Esophagus muscularis mucosa (tissue), 4 donors: ENCODE results near the gene CUL2. TPM values are rescaled to one million over a fixed set of nuclear protein-coding genes. Genes with fewer than 3 reads are reported as not detected.
"Not testable (repeated sequence)": the region's sequence is repeated elsewhere in the genome, so short reads cannot be mapped to it uniquely, and the experiment has no call there.

Experiments
- DNase-seq: peaks from one replicate; pipeline ENCODE4 v3.0.0-alpha.2; 2017; ENCODE audit errors: extremely low spot score
- H3K27ac ChIP-seq, 4 donors: fragments of 200-600 bp; sonication (generic); replicated peaks in 1 of 4; 1 replicate in 3 of 4; 2 replicates in 1 of 4; pipeline ENCODE4 v1.5.1; 2016 to 2019; ENCODE audit warnings: mild to moderate bottlenecking in 1 of 4
- H3K27me3 ChIP-seq, 4 donors: fragments of 200-600 bp; sonication (generic); one replicate each; pipeline versions ENCODE4 v1.5.1 to v1.6.0; 2016 to 2019
- H3K36me3 ChIP-seq, 4 donors: fragments of 200-600 bp; sonication (generic); one replicate each; pipeline ENCODE4 v1.5.1; 2016 to 2019
- H3K4me1 ChIP-seq, 4 donors: fragments of 200-600 bp; sonication (generic); one replicate each; pipeline ENCODE4 v1.5.1; 2016 to 2019
- H3K4me3 ChIP-seq, 4 donors: fragments of 200-600 bp; sonication (generic); 1 replicate in 2 of 4; 2 replicates in 2 of 4; pipeline ENCODE4 v1.5.1; 2016 to 2019; ENCODE audit warnings: mild to moderate bottlenecking in 4 of 4, moderate library complexity in 1 of 4
- H3K9me3 ChIP-seq, 4 donors: fragments of 200-600 bp; sonication (generic); 1 replicate in 3 of 4; 2 replicates in 1 of 4; pipeline ENCODE4 v1.5.1; 2016 to 2019
- CTCF ChIP-seq, 3 experiments: fragments of 200-600 bp in 2 of 3; fragments of 450-650 bp in 1 of 3; sonication (generic) in 2 of 3; IDR thresholded peaks; one replicate each; pipeline ENCODE4 v1.5.1; 2017 to 2019; ENCODE audit warnings: antibody characterized with exemption in 3 of 3, mild to moderate bottlenecking in 2 of 3, moderate library complexity in 1 of 3
- EP300 ChIP-seq: sonication (generic); formaldehyde crosslinking; IDR thresholded peaks from one replicate; pipeline ENCODE4 v1.6.1; 2017; ENCODE audit warnings: antibody characterized with exemption
- POLR2A ChIP-seq: fragments of 450-650 bp; IDR thresholded peaks from one replicate; pipeline ENCODE4 v1.6.1; 2017; ENCODE audit warnings: antibody characterized with exemption, moderate library complexity, mild to moderate bottlenecking, low read depth
- POLR2AphosphoS5 ChIP-seq, 2 donors: sonication (generic); formaldehyde crosslinking; IDR thresholded peaks; one replicate each; pipeline ENCODE4 v1.6.1; 2017; ENCODE audit warnings: antibody characterized with exemption in 2 of 2
- WGBS: methylation state at CpG from one replicate; pipeline ENCODE4 v1.1.5; 2018; 5-methylcytosine and 5-hydroxymethylcytosine counted together
- intact Hi-C: fragments of 100-400 bp; cut with DNase I; formaldehyde crosslinking; loops from one replicate; pipeline ENCODE4 v1.15.1; 2023
- total RNA-seq, 4 donors: library from RNA; depleted of rRNA; stranded (reverse); fragments of >200 nt; gene quantifications; one replicate each; pipeline versions ENCODE4 v1.1.0 to v1.2.1, GENCODE V29; 2016

CUL2 gene
- total RNA-seq, 4 donors from 2014 or later: 22.3 to 27.2 (median 23.1) TPM

GRCh38 chr10:35091994-35092790, 2.1 kb upstream of the CUL2 start:
- peaks cover 25 to 32% (median 31%) of the 10 kb centered on the region in 4 donors for H3K4me1 ChIP-seq
- H3K27ac ChIP-seq: no peak overlapping the region
- peaks cover 0 to 6% (median 0%) of the 10 kb centered on the region in 4 donors for H3K27me3 ChIP-seq
- H3K36me3 ChIP-seq: no peaks in the 10 kb centered on the region
- no peaks in the 10 kb centered on the region for H3K9me3 ChIP-seq
- intact Hi-C loops: no loop called here
- H3K4me3 ChIP-seq: no peak overlapping the region
- TF ChIP-seq EP300 (no peak), POLR2AphosphoS5 (IDR thresholded peaks at IDR 0.05) (no peak), CTCF (IDR thresholded peaks at IDR 0.05) (no peak), POLR2A (no peak)
- 98% methylated on average over 11 of the region's 11 CpGs for WGBS
- DNase-seq: no peak

GRCh38 chr10:35089611-35090161, 455 bp downstream of the CUL2 start:
- Histone ChIP-seq H3K4me3 (peak overlapping the region; percentile 93 to 99 (median 96)), H3K36me3 (no peaks in the 10 kb centered on the region), H3K27ac (peak overlapping the region; percentile 91 to 96 (median 94)), H3K27me3 (no peaks in the 10 kb centered on the region), H3K4me1 (peaks cover 25 to 55% (median 48%) of the 10 kb centered on the region in 4 donors), H3K9me3 (no peaks in the 10 kb centered on the region)
- intact Hi-C loops: no loop called here
- TF ChIP-seq POLR2A (no peak), EP300 (no peak), POLR2AphosphoS5 (IDR thresholded peaks at IDR 0.05) (no peak), CTCF (IDR thresholded peaks at IDR 0.05) (no peak)
- 0% methylated on average over 11 of the region's 27 CpGs for WGBS
- no peak for DNase-seq

GRCh38 chr10:35083242-35083641, 6.9 kb downstream of the CUL2 start:
- intact Hi-C loops: no loop called here
- Histone ChIP-seq H3K4me3 (no peak overlapping the region), H3K9me3 (no peaks in the 10 kb centered on the region), H3K36me3 (no peaks in the 10 kb centered on the region), H3K4me1 (peaks cover 6 to 33% (median 27%) of the 10 kb centered on the region in 4 donors), H3K27me3 (no peaks in the 10 kb centered on the region), H3K27ac (no peak overlapping the region)
- TF ChIP-seq POLR2AphosphoS5 (IDR thresholded peaks at IDR 0.05): no peak
- no peak for TF ChIP-seq POLR2A
- TF ChIP-seq CTCF (IDR thresholded peaks at IDR 0.05): no peak
- no peak for TF ChIP-seq EP300
- 95% methylated on average over 1 of the region's 1 CpG for WGBS
- no peak for DNase-seq

- H3K27ac ChIP-seq, H3K9me3 ChIP-seq, H3K27me3 ChIP-seq, H3K4me3 ChIP-seq, H3K36me3 ChIP-seq, DNase-seq, H3K4me1 ChIP-seq, intact Hi-C loops: not testable (repeated sequence)
- WGBS: 95% methylated on average over 1 of the region's 1 CpG
These were observed 9.9 kb downstream of the CUL2 start for GRCh38 chr10:35080261-35080660.

- H3K36me3 ChIP-seq: peaks cover 0 to 5% (median 2%) of the 10 kb centered on the region in 4 donors
- no peak overlapping the region for H3K27ac ChIP-seq
- 84% methylated on average over 3 of the region's 3 CpGs for WGBS
- intact Hi-C loops: no loop called here
- no peaks in the 10 kb centered on the region for H3K27me3 ChIP-seq
- H3K4me3 ChIP-seq: no peak overlapping the region
- DNase-seq: no peak
- TF ChIP-seq POLR2AphosphoS5 (IDR thresholded peaks at IDR 0.05) (no peak), EP300 (no peak), POLR2A (no peak), CTCF (IDR thresholded peaks at IDR 0.05) (no peak)
- H3K4me1 ChIP-seq: peaks cover 0 to 6% (median under 1%) of the 10 kb centered on the region in 4 donors
- no peaks in the 10 kb centered on the region for H3K9me3 ChIP-seq
These were observed 10.4 kb downstream of the CUL2 start for GRCh38 chr10:35079763-35080162.
